H7 (cell line): ENCODE measurements around the gene SYNPR. TPM values are rescaled to one million over a fixed set of nuclear protein-coding genes. Genes with fewer than 3 reads are reported as not detected.
A peak's percentile ranks its signal among the peaks of the same experiment; 100 is the strongest.
"Not testable (repeated sequence)": the region's sequence is repeated elsewhere in the genome, so short reads cannot be mapped to it uniquely, and the experiment has no call there.

Experiments
- DNase-seq: peaks from one replicate; pipeline ENCODE4 v3.0.0; 2012
- H3K27me3 ChIP-seq: 2 replicates; pipeline ENCODE4 v1.6.0; 2011; ENCODE audit warnings: mild to moderate bottlenecking, low read length; ENCODE audit not compliant: control insufficient read depth, insufficient read depth
- H3K36me3 ChIP-seq: replicated peaks from 2 replicates; pipeline ENCODE4 v1.5.1; 2011; ENCODE audit warnings: low read length; ENCODE audit not compliant: control insufficient read depth, insufficient read depth
- H3K4me3 ChIP-seq: 2 replicates; pipeline ENCODE4 v1.5.1; 2011; ENCODE audit warnings: low read depth, mild to moderate bottlenecking, control low read depth, low read length, moderate library complexity; ENCODE audit not compliant: insufficient read depth
- total RNA-seq: library from RNA; depleted of rRNA; stranded (reverse); fragments of >200 nt; shearing (Covaris generic); gene quantifications from 2 replicates; pipeline ENCODE4 v1.2.3, GENCODE V29; 2014

The SYNPR gene
- total RNA-seq, 1 experiment from 2014 or later: 0.24 TPM

DNA sequence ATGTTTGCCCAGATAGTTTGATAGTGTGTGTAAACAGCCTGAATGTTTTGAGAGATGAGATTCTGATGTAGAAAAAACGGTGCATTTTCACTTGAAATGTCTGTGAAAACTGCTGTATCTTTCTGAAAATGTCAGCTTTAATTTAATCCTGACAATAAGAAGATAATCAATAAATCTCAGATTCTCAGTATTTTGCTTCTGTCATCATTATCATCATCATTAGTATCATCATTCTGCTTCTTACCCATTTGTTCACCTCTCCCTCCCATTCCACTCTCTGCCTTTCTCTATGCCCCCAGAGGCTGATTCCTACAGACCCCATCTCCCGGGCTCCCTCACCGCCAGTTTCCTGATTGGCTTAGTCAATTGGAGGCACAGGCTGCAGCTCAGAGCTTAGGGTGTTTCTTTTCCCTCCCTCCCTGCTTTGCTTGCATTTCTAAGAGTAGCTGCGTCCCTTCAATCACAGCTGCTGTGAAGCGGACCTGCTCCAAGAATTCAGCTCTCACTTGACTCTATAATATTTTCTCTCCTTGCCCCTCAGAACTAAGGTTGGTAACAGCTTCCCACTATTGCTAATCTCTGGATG lies 366.2 kb downstream of the SYNPR start:
- no peak overlapping the region for H3K4me3 ChIP-seq
- H3K27me3 ChIP-seq: no peaks in the 10 kb centered on the region
- peak; percentile 48 for DNase-seq
- H3K36me3 ChIP-seq: no peaks in the 10 kb centered on the region

DNA sequence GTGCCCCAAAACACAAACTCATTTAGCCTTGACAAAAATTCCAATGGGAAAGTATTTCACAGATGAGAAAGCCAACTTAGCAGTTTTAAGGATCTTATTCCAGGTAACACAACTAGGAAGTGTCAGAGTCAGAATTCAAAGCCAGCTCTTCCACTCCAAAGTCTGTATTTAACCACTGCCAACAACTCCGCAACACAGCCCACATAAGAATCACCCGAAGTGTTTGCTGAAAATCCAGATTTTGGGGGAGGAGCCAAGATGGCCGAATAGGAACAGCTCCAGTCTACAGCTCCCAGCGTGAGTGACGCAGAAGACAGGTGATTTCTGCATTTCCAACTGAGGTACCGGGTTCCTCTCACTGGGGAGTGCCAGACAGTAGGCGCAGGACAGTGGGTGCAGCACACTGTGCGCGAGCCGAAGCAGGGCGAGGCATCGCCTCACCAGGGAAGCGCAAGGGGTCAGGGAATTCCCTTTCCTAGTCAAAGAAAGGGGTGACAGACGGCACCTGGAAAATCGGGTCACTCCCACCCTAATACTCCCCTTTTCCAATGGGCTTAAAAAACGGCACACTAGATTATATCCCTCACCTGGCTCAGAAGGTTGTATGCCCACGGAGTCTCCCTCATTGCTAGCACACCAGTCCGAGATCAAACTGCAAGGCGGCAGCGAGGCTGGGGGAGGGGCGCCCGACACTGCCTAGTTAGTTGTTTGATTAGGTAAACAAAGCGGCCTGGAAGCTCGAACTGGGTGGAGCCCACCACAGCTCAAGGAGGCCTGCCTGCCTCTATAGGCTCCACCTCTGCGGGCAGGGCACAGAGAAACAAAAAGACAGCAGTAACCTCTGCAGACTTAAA lies 367.0 kb downstream of the SYNPR start:
- H3K4me3 ChIP-seq: peak overlapping the region; percentile 56
- DNase-seq, H3K36me3 ChIP-seq, H3K27me3 ChIP-seq: not testable (repeated sequence)

DNA sequence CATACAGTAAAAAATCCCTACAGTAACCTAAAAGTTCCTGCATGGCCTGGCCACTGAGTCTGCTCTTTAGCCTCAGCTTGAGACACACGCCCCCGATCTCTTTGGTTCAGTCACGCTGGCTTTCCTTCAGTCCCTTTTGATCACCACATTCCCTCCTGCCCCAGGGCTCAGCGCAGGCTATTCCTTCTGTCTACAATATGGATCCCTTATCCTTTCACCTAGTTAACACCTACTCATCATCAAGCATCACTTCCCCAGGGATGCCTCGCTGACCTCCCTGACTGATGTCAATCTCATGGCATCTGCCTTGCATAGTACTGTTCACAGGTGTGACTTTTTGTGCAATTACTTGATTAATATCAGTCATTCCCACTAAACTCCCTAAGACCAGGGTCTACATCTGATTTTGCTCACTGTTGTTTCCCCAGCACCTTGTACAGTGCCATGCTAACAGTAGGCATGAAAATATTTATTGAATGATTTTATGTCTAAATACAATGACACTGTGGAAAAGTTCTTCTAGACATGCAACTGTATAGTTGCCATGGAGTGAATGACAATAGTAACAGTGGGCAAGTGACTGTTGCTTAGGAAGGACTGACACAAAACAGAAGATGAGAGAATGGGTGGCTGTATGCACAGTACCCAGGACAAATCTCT lies 374.1 kb downstream of the SYNPR start, which contains the start of gene SNTN:
Gene SNTN (plus strand): TSS at position 610 of the 660 bp plus-strand sequence. CDS start 13 bp downstream, at position 623.
- Histone ChIP-seq H3K4me3 (no peak within 1 kb of the TSS), H3K36me3 (no peaks in the 10 kb centered on the region), H3K27me3 (no peaks in the 10 kb centered on the region)
- no peak for DNase-seq

DNA sequence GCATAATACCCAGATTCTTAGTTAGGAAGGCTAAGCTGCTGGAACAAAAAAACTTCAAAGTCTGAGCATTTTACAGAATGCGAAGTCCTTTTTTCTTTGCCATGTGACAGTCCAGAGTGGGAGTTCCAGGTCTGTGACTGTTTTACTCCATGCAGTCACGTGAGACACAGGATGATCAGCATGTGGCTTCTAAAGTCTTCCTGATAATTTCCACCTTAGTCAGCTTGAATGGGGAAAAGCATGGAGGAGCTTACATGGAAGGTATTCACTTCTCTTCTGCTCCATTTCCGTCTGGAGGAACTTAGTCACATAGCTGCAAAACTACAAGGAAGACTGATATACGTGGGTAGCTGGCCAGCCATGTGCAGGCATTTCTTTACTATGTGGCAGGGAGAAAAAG lies 376.1 kb downstream of the SYNPR start:
- no peak for DNase-seq
- H3K27me3 ChIP-seq: no peaks in the 10 kb centered on the region
- H3K36me3 ChIP-seq: no peaks in the 10 kb centered on the region
- H3K4me3 ChIP-seq: no peak overlapping the region

DNA sequence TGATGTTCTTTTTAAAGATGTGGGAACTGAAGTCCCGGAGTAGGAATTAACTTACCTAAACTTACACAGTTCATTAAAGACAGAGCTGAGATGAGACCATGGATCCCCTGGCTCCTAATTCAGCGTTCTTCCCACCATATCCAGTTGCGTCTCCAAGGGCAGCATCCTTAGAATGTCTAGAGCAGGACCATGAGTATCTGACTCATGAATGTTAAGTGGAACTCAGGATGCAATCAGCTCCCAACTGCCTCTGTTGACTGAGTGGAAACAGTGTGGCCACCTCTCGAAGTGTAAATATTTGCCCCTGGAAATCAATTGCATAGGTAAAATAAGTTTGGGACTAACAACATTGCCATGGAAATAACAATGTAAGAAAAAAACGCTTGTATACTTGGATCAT lies 376.8 kb downstream of the SYNPR start:
- no peak for DNase-seq
- H3K27me3 ChIP-seq: no peaks in the 10 kb centered on the region
- no peaks in the 10 kb centered on the region for H3K36me3 ChIP-seq
- H3K4me3 ChIP-seq: no peak overlapping the region

DNA sequence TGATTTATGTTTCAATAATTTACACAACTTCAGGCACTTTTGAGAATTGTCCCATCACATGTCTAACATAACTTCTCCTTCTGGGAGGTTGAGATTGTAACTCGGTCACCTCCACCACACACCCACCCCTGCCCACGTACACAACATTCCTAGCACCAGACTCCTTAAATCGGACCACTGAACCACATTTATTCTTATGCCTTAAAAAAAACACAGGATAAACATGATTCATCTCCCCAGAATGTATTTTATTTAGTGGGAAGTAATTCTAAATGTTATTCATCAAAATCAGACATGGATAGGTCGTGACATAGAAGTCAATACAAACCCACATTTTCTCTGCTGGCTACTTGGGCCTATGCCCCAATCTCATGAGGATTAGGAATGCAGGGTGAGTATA lies 377.4 kb downstream of the SYNPR start:
- DNase-seq: no peak
- no peaks in the 10 kb centered on the region for H3K36me3 ChIP-seq
- H3K4me3 ChIP-seq: no peak overlapping the region
- no peaks in the 10 kb centered on the region for H3K27me3 ChIP-seq

DNA sequence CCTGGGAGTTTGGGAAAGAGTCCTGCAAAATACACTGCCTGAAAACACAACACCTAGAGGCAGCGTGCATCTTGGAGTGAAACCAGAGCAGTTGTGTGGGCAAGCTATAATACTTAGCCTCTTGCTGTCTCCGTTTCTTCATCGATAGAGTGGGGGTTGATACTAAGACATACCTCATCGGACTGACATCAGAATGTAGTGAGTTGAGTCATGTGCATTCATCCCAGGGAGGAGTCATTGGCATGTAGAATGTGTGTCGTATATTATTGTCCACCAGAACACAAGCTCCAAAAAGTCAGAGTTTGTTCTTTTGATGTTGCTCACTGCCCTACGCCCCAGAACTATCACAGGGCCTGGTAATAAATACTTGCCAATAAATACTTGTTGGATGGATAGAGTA lies 378.7 kb downstream of the SYNPR start:
- Histone ChIP-seq H3K4me3 (no peak overlapping the region), H3K27me3 (no peaks in the 10 kb centered on the region), H3K36me3 (no peaks in the 10 kb centered on the region)
- no peak for DNase-seq

DNA sequence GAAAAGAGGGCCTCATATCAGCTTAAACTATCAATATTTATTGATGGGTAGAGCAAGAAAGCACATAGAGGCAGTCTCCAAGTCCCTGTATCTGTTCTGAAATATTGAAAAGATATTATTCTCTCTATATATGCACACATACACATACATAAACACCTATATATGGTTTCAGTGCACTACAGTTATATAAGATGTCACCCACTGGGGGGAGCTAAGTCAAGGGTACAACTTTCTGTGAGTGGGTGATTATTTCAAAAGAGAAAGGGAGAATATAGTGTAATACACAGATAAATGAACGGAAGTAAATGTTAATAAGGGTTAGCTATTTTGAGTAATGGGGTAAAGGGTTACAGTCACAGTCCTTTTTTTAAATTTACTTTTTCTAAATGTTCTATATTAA lies 383.1 kb downstream of the SYNPR start:
- H3K27me3 ChIP-seq: no peaks in the 10 kb centered on the region
- H3K36me3 ChIP-seq: no peaks in the 10 kb centered on the region
- no peak for DNase-seq
- no peak overlapping the region for H3K4me3 ChIP-seq

DNA sequence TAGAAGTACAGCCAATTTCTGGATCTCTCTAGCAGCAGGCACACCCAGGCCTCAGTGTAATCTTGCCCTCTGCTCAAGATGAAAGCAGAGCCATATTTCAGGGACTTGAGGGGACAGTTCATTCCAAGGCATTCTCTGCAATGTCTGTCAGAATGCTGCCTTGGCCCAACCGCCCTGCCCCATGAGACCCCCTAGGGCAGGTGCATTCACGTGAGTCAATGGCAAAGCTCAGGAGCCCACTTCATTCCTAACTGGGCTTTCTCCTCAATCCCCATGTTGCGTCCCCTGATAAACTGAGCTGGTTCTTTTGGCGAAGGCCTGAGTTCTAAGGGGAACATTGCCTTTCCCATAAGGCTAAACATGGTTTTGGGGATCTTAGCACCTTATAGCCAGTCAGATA lies 383.9 kb downstream of the SYNPR start:
- no peaks in the 10 kb centered on the region for H3K36me3 ChIP-seq
- no peak overlapping the region for H3K4me3 ChIP-seq
- DNase-seq: no peak
- H3K27me3 ChIP-seq: no peaks in the 10 kb centered on the region

DNA sequence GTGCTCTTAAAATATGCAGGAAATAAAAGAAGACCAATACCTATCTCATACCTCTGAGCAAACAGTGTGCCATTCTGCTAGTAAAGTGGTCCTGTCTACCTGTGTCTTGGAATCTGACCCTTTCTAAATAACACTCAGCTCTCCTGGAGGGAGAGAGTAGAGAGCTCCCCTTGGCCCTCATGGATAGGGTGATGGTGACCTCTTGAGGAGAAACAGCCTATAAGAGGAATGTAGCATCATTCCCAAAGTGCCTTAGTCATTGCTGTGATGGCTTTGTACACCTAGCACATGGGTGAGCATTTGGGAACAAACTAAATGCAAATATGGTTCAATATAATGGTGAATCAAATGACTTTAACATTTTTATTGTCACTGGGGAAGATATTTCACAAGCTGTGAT lies 384.4 kb downstream of the SYNPR start:
- H3K36me3 ChIP-seq: no peaks in the 10 kb centered on the region
- no peak overlapping the region for H3K4me3 ChIP-seq
- peak; percentile 24 for DNase-seq

More for the DNA sequence above, 384.4 kb downstream of the SYNPR start:
- H3K27me3 ChIP-seq: no peaks in the 10 kb centered on the region
